Measurements from ENCODE around the gene THAP2. TPM values are rescaled to one million over a fixed set of nuclear protein-coding genes. Genes with fewer than 3 reads are reported as not detected.

Gene THAP2
- total RNA-seq (2014; rRNA removed; shearing (Covaris generic); ENCODE audit: low replicate concordance): 3.2 and 7.2 TPM in 2 replicates

GRCh38 chr12:71663561-71664410 is at the start of gene THAP2, which contains the start of gene ZFC3H1:
Gene THAP2, plus strand, starts transcription at chr12:71664301. Its CDS starts 209 bp downstream, at chr12:71664510.
Gene ZFC3H1, minus strand, starts transcription at chr12:71663848. Its CDS starts 238 bp downstream, at chr12:71663610.
- Histone ChIP-seq H3K4me3 (ENCODE audit: low read length) (peak within 1 kb of the TSS; percentile 90), H3K9ac (ENCODE audit: low read length) (peak within 1 kb of the TSS; percentile 89), H3K79me2 (ENCODE audit: low read length) (peaks cover 67% of the 10 kb centered on the region), H3K27ac (ENCODE audit: low read length) (peak within 1 kb of the TSS; percentile 89), H3K4me1 (ENCODE audit: low read length) (peaks cover 40% of the 10 kb centered on the region), H2AFZ (ENCODE audit: low read length) (peak within 1 kb of the TSS; percentile 76), H3K4me2 (ENCODE audit: low read depth, low read length, poor library complexity, severe bottlenecking) (peak within 1 kb of the TSS; percentile 78), H3K36me3 (ENCODE audit: insufficient read depth, low read length) (peaks cover 33% of the 10 kb centered on the region), H4K20me1 (ENCODE audit: insufficient read depth, low read depth, low read length) (peaks cover 19% of the 10 kb centered on the region), H3K9me2 (replicated peaks; ENCODE audit: insufficient read depth, low read length) (no peaks in the 10 kb centered on the region; the same call in 1 of the 2 replicates), H3K9me3 (ENCODE audit: low read length) (no peaks in the 10 kb centered on the region), H3K27me3 (ENCODE audit: low read length) (no peaks in the 10 kb centered on the region)
- DNase-seq: peak; percentile 99

GRCh38 chr12:71621938-71622337 is 42.2 kb upstream of the THAP2 start:
- H3K4me1 ChIP-seq (ENCODE audit: low read length): peaks cover 7% of the 10 kb centered on the region; the same call in 1 of the 2 replicates
- H3K36me3 ChIP-seq (ENCODE audit: insufficient read depth, low read length): peaks cover 81% of the 10 kb centered on the region
- no peak for DNase-seq
- no peaks in the 10 kb centered on the region for H4K20me1 ChIP-seq (ENCODE audit: insufficient read depth, low read depth, low read length)
- no peak overlapping the region for H3K27ac ChIP-seq (ENCODE audit: low read length)
- no peak overlapping the region for H3K4me3 ChIP-seq (ENCODE audit: low read length)
- H3K9ac ChIP-seq (ENCODE audit: low read length): no peak overlapping the region
- H3K4me2 ChIP-seq (ENCODE audit: low read depth, low read length, poor library complexity, severe bottlenecking): no peak overlapping the region
- H3K79me2 ChIP-seq (ENCODE audit: low read length): peaks cover 34% of the 10 kb centered on the region
- H3K9me3 ChIP-seq (ENCODE audit: low read length): no peaks in the 10 kb centered on the region
- H3K27me3 ChIP-seq (ENCODE audit: low read length): no peaks in the 10 kb centered on the region
- no peaks in the 10 kb centered on the region for H3K9me2 ChIP-seq (replicated peaks; ENCODE audit: insufficient read depth, low read length)
- no peak overlapping the region for H2AFZ ChIP-seq (ENCODE audit: low read length)

GRCh38 chr12:71625476-71625875 is 38.6 kb upstream of the THAP2 start:
- DNase-seq: no peak
- H3K79me2 ChIP-seq (ENCODE audit: low read length): peaks cover 45% of the 10 kb centered on the region

GRCh38 chr12:71626098-71626497 is 38.0 kb upstream of the THAP2 start:
- Histone ChIP-seq H3K4me2 (ENCODE audit: low read depth, low read length, poor library complexity, severe bottlenecking) (no peak overlapping the region), H3K36me3 (ENCODE audit: insufficient read depth, low read length) (peaks cover 90% of the 10 kb centered on the region), H3K79me2 (ENCODE audit: low read length) (peaks cover 45% of the 10 kb centered on the region), H3K9me3 (ENCODE audit: low read length) (no peaks in the 10 kb centered on the region), H3K9ac (ENCODE audit: low read length) (no peak overlapping the region), H3K4me3 (ENCODE audit: low read length) (no peak overlapping the region), H3K27me3 (ENCODE audit: low read length) (no peaks in the 10 kb centered on the region), H3K4me1 (ENCODE audit: low read length) (peaks cover 7% of the 10 kb centered on the region; the same call in 1 of the 2 replicates), H3K9me2 (replicated peaks; ENCODE audit: insufficient read depth, low read length) (no peaks in the 10 kb centered on the region), H2AFZ (ENCODE audit: low read length) (no peak overlapping the region), H3K27ac (ENCODE audit: low read length) (no peak overlapping the region), H4K20me1 (ENCODE audit: insufficient read depth, low read depth, low read length) (no peaks in the 10 kb centered on the region)
- peak; percentile 56 for DNase-seq

More at GRCh38 chr12:71625476-71625875, 38.6 kb upstream of the THAP2 start:
- H3K9me2 ChIP-seq (replicated peaks; ENCODE audit: insufficient read depth, low read length): no peaks in the 10 kb centered on the region
- H3K4me3 ChIP-seq (ENCODE audit: low read length): no peak overlapping the region
- no peaks in the 10 kb centered on the region for H3K27me3 ChIP-seq (ENCODE audit: low read length)
- H3K27ac ChIP-seq (ENCODE audit: low read length): no peak overlapping the region
- H4K20me1 ChIP-seq (ENCODE audit: insufficient read depth, low read depth, low read length): no peaks in the 10 kb centered on the region
- H3K4me1 ChIP-seq (ENCODE audit: low read length): peaks cover 7% of the 10 kb centered on the region; the same call in 1 of the 2 replicates
- peaks cover 86% of the 10 kb centered on the region for H3K36me3 ChIP-seq (ENCODE audit: insufficient read depth, low read length)
- H3K9ac ChIP-seq (ENCODE audit: low read length): no peak overlapping the region
- no peaks in the 10 kb centered on the region for H3K9me3 ChIP-seq (ENCODE audit: low read length)
- no peak overlapping the region for H3K4me2 ChIP-seq (ENCODE audit: low read depth, low read length, poor library complexity, severe bottlenecking)
- no peak overlapping the region for H2AFZ ChIP-seq (ENCODE audit: low read length)

GRCh38 chr12:71626768-71627167 is 37.3 kb upstream of the THAP2 start:
- Histone ChIP-seq H3K79me2 (ENCODE audit: low read length) (peaks cover 48% of the 10 kb centered on the region), H2AFZ (ENCODE audit: low read length) (no peak overlapping the region), H3K4me2 (ENCODE audit: low read depth, low read length, poor library complexity, severe bottlenecking) (no peak overlapping the region), H3K4me1 (ENCODE audit: low read length) (peaks cover 7% of the 10 kb centered on the region; the same call in 1 of the 2 replicates), H3K27me3 (ENCODE audit: low read length) (no peaks in the 10 kb centered on the region), H3K9me2 (replicated peaks; ENCODE audit: insufficient read depth, low read length) (no peaks in the 10 kb centered on the region), H3K9ac (ENCODE audit: low read length) (no peak overlapping the region), H4K20me1 (ENCODE audit: insufficient read depth, low read depth, low read length) (no peaks in the 10 kb centered on the region), H3K9me3 (ENCODE audit: low read length) (no peaks in the 10 kb centered on the region), H3K36me3 (ENCODE audit: insufficient read depth, low read length) (peaks cover 93% of the 10 kb centered on the region), H3K27ac (ENCODE audit: low read length) (no peak overlapping the region), H3K4me3 (ENCODE audit: low read length) (no peak overlapping the region)
- no peak for DNase-seq

- no peak overlapping the region for H2AFZ ChIP-seq (ENCODE audit: low read length)
- no peaks in the 10 kb centered on the region for H4K20me1 ChIP-seq (ENCODE audit: insufficient read depth, low read depth, low read length)
- no peaks in the 10 kb centered on the region for H3K9me3 ChIP-seq (ENCODE audit: low read length)
- H3K36me3 ChIP-seq (ENCODE audit: insufficient read depth, low read length): peaks cover 93% of the 10 kb centered on the region
- peaks cover 49% of the 10 kb centered on the region for H3K79me2 ChIP-seq (ENCODE audit: low read length)
- no peak for DNase-seq
- H3K4me1 ChIP-seq (ENCODE audit: low read length): peaks cover 7% of the 10 kb centered on the region; the same call in 1 of the 2 replicates
- no peak overlapping the region for H3K4me3 ChIP-seq (ENCODE audit: low read length)
- H3K27me3 ChIP-seq (ENCODE audit: low read length): no peaks in the 10 kb centered on the region
- no peak overlapping the region for H3K9ac ChIP-seq (ENCODE audit: low read length)
- H3K9me2 ChIP-seq (replicated peaks; ENCODE audit: insufficient read depth, low read length): no peaks in the 10 kb centered on the region
- H3K4me2 ChIP-seq (ENCODE audit: low read depth, low read length, poor library complexity, severe bottlenecking): no peak overlapping the region
- no peak overlapping the region for H3K27ac ChIP-seq (ENCODE audit: low read length)
Observed at GRCh38 chr12:71627438-71628002, 36.6 kb upstream of the THAP2 start.

GRCh38 chr12:71636704-71637115 is 27.4 kb upstream of the THAP2 start:
- Histone ChIP-seq H3K4me3 (ENCODE audit: low read length) (no peak overlapping the region), H3K36me3 (ENCODE audit: insufficient read depth, low read length) (peaks cover 76% of the 10 kb centered on the region), H3K79me2 (ENCODE audit: low read length) (peaks cover 27% of the 10 kb centered on the region; the same call in 1 of the 2 replicates), H4K20me1 (ENCODE audit: insufficient read depth, low read depth, low read length) (no peaks in the 10 kb centered on the region), H3K4me2 (ENCODE audit: low read depth, low read length, poor library complexity, severe bottlenecking) (no peak overlapping the region), H3K27ac (ENCODE audit: low read length) (peak overlapping the region; percentile 31), H3K9me2 (replicated peaks; ENCODE audit: insufficient read depth, low read length) (no peaks in the 10 kb centered on the region), H3K4me1 (ENCODE audit: low read length) (peaks cover 8% of the 10 kb centered on the region; the same call in 1 of the 2 replicates), H3K27me3 (ENCODE audit: low read length) (no peaks in the 10 kb centered on the region), H3K9me3 (ENCODE audit: low read length) (no peaks in the 10 kb centered on the region), H3K9ac (ENCODE audit: low read length) (no peak overlapping the region), H2AFZ (ENCODE audit: low read length) (no peak overlapping the region)
- peak; percentile 88 for DNase-seq

GRCh38 chr12:71638499-71638898 is 25.6 kb upstream of the THAP2 start:
- Histone ChIP-seq H3K9me2 (replicated peaks; ENCODE audit: insufficient read depth, low read length) (no peaks in the 10 kb centered on the region), H3K9me3 (ENCODE audit: low read length) (no peaks in the 10 kb centered on the region), H3K79me2 (ENCODE audit: low read length) (peaks cover 31% of the 10 kb centered on the region), H3K27ac (ENCODE audit: low read length) (no peak overlapping the region), H2AFZ (ENCODE audit: low read length) (no peak overlapping the region), H3K4me1 (ENCODE audit: low read length) (peaks cover 8% of the 10 kb centered on the region; the same call in 1 of the 2 replicates), H3K27me3 (ENCODE audit: low read length) (no peaks in the 10 kb centered on the region), H3K4me3 (ENCODE audit: low read length) (no peak overlapping the region), H4K20me1 (ENCODE audit: insufficient read depth, low read depth, low read length) (no peaks in the 10 kb centered on the region), H3K4me2 (ENCODE audit: low read depth, low read length, poor library complexity, severe bottlenecking) (no peak overlapping the region), H3K9ac (ENCODE audit: low read length) (no peak overlapping the region), H3K36me3 (ENCODE audit: insufficient read depth, low read length) (peaks cover 72% of the 10 kb centered on the region)
- no peak for DNase-seq

Measured in Karpas-422 (cell line).